GM19438 (cell line): ENCODE results near the gene SCLY.
A peak's percentile ranks its signal among the peaks of the same experiment; 100 is the strongest.
"Not testable (repeated sequence)": the region's sequence is repeated elsewhere in the genome, so short reads cannot be mapped to it uniquely, and the experiment has no call there.

Experiments
- ATAC-seq: cut with Tn5 transposase; IDR thresholded peaks from one replicate; pipeline ENCODE4 v1.9.1; 2021; ENCODE audit warnings: low read depth; ENCODE audit not compliant: unreplicated experiment

Gene SCLY

GRCh38 chr2:238039985-238040384 is 20.8 kb upstream of the SCLY start:
- no peak for ATAC-seq

GRCh38 chr2:238040918-238041317 is 19.9 kb upstream of the SCLY start:
- no peak for ATAC-seq

GRCh38 chr2:238042090-238042489 is 18.7 kb upstream of the SCLY start:
- ATAC-seq, result no peak

GRCh38 chr2:238042849-238043584 is 17.8 kb upstream of the SCLY start:
- no peak for ATAC-seq

GRCh38 chr2:238043851-238044250 is 16.9 kb upstream of the SCLY start:
- no peak for ATAC-seq

- ATAC-seq, result no peak
Observed at GRCh38 chr2:238045575-238045974, 15.2 kb upstream of the SCLY start.

- no peak for ATAC-seq
Observed at GRCh38 chr2:238046725-238047270, 14.0 kb upstream of the SCLY start.

- no peak for ATAC-seq
Observed at GRCh38 chr2:238053191-238053776, 7.5 kb upstream of the SCLY start.

GRCh38 chr2:238055841-238056240 is 5.0 kb upstream of the SCLY start:
- no peak for ATAC-seq

- ATAC-seq, result not testable (repeated sequence)
Observed at GRCh38 chr2:238057696-238058575, 2.9 kb upstream of the SCLY start.

- no peak for ATAC-seq
Observed at GRCh38 chr2:238059505-238059904, 1.3 kb upstream of the SCLY start.

- no peak for ATAC-seq
Observed at GRCh38 chr2:238060096-238060541, 682 bp upstream of the SCLY start.

GRCh38 chr2:238061315-238062202 is 758 bp downstream of the SCLY start:
- ATAC-seq, result peak; percentile 28

GRCh38 chr2:238063414-238064189 is 2.8 kb downstream of the SCLY start:
- ATAC-seq, result no peak

- no peak for ATAC-seq
Observed at GRCh38 chr2:238064376-238064775, 3.6 kb downstream of the SCLY start.

- no peak for ATAC-seq
Observed at GRCh38 chr2:238065071-238065846, 4.5 kb downstream of the SCLY start.

- no peak for ATAC-seq
Observed at GRCh38 chr2:238066218-238066617, 5.4 kb downstream of the SCLY start.

- not testable (repeated sequence) for ATAC-seq
Observed at GRCh38 chr2:238066718-238067117, 5.9 kb downstream of the SCLY start.

GRCh38 chr2:238067939-238068338 is 7.1 kb downstream of the SCLY start:
- ATAC-seq, result no peak
